ENCODE data around the gene CHI3L2.

DNA sequence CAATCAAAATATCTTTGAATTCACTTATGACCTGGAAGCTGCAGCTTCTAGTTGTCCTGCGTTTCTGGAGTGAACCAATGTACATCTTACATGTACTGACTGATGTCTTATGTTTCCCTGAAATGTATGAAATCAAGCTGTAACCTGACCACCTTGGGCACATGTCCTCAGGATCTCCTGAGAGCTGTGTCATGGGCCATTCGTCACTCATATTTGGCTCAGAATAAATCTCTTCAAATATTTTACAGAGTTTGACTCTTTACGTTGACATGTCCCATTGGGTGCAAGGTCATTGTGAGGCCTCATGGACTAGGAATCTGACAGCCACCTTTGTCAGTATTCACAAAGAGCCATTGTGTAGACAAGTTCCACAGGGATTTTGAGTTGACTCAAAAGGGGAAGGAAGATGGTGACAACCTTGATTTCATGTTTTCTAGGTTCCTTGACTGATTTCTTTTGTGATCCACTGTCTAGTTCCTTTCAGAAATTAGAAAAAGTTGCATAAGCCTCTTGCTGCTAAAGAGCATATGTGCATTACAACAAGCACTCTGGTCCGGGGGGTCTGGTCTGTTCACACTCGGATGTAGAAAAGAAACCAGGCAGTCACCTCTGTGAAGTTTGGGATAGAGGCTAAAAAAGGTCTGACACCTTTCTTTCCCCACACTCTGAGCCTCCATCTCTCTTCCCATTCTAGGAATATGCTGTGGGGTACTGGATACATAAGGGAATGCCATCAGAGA lies 10.7 kb downstream of the CHI3L2 start:
- no peak for TF ChIP-seq TAF1 (IDR thresholded peaks at IDR 0.05; ENCODE audit: borderline replicate concordance, insufficient read depth, low read length)
- TF ChIP-seq POLR2AphosphoS5 (IDR thresholded peaks at IDR 0.05; ENCODE audit: low read depth, low read length) = no peak
- TF ChIP-seq, protein P1, sequence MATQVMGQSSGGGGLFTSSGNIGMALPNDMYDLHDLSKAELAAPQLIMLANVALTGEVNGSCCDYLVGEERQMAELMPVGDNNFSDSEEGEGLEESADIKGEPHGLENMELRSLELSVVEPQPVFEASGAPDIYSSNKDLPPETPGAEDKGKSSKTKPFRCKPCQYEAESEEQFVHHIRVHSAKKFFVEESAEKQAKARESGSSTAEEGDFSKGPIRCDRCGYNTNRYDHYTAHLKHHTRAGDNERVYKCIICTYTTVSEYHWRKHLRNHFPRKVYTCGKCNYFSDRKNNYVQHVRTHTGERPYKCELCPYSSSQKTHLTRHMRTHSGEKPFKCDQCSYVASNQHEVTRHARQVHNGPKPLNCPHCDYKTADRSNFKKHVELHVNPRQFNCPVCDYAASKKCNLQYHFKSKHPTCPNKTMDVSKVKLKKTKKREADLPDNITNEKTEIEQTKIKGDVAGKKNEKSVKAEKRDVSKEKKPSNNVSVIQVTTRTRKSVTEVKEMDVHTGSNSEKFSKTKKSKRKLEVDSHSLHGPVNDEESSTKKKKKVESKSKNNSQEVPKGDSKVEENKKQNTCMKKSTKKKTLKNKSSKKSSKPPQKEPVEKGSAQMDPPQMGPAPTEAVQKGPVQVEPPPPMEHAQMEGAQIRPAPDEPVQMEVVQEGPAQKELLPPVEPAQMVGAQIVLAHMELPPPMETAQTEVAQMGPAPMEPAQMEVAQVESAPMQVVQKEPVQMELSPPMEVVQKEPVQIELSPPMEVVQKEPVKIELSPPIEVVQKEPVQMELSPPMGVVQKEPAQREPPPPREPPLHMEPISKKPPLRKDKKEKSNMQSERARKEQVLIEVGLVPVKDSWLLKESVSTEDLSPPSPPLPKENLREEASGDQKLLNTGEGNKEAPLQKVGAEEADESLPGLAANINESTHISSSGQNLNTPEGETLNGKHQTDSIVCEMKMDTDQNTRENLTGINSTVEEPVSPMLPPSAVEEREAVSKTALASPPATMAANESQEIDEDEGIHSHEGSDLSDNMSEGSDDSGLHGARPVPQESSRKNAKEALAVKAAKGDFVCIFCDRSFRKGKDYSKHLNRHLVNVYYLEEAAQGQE (IDR thresholded peaks at IDR 0.05; ENCODE audit: insufficient read depth in 1 of 2, low read depth in 2 of 2, low read length in 2 of 2) = no peak
- TF ChIP-seq SIN3A (IDR thresholded peaks at IDR 0.05; ENCODE audit: borderline replicate concordance, insufficient read depth, low read length) = no peak
